ENCODE results near the gene UGT1A1. TPM values are rescaled to one million over a fixed set of nuclear protein-coding genes. Genes with fewer than 3 reads are reported as not detected.
"Not testable (repeated sequence)": the region's sequence is repeated elsewhere in the genome, so short reads cannot be mapped to it uniquely, and the experiment has no call there.

UGT1A1 gene
- total RNA-seq, 2 donors from 2014 or later, result not detected

GRCh38 chr2:233746475-233747282 is 13.4 kb upstream of the UGT1A1 start:
- Mint-ChIP-seq H3K27me3 (peaks cover 40% of the 10 kb centered on the region), H3K36me3 (ENCODE audit: low read depth) (no peaks in the 10 kb centered on the region), H3K27ac (no peak overlapping the region), H3K4me3 (no peak overlapping the region), H3K4me1 (no peaks in the 10 kb centered on the region)
- DNase-seq (no peak), ATAC-seq (no peak)
- no peaks in the 10 kb centered on the region for H3K9me3 ChIP-seq (ENCODE audit: control insufficient read depth, low read length, poor library complexity, severe bottlenecking)

GRCh38 chr2:233747283-233747544 is 12.9 kb upstream of the UGT1A1 start:
- no peak for DNase-seq
- H3K4me3 Mint-ChIP-seq, result no peak overlapping the region
- ATAC-seq, result no peak
- peaks cover 37% of the 10 kb centered on the region for H3K27me3 Mint-ChIP-seq
- H3K9me3 ChIP-seq (ENCODE audit: control insufficient read depth, low read length, poor library complexity, severe bottlenecking), result no peaks in the 10 kb centered on the region
- no peaks in the 10 kb centered on the region for H3K36me3 Mint-ChIP-seq (ENCODE audit: low read depth)
- H3K4me1 Mint-ChIP-seq, result no peaks in the 10 kb centered on the region
- no peak overlapping the region for H3K27ac Mint-ChIP-seq

GRCh38 chr2:233750689-233751088 is 9.4 kb upstream of the UGT1A1 start:
- DNase-seq; H3K9me3 ChIP-seq (ENCODE audit: control insufficient read depth, low read length, poor library complexity, severe bottlenecking); H3K27ac Mint-ChIP-seq; H3K4me3 Mint-ChIP-seq; H3K4me1 Mint-ChIP-seq; H3K36me3 Mint-ChIP-seq (ENCODE audit: low read depth); ATAC-seq: not testable (repeated sequence)
- H3K27me3 Mint-ChIP-seq, result peaks cover 34% of the 10 kb centered on the region

GRCh38 chr2:233751212-233752009 is 8.7 kb upstream of the UGT1A1 start:
- H3K4me3 Mint-ChIP-seq; H3K4me1 Mint-ChIP-seq; ATAC-seq; DNase-seq; H3K9me3 ChIP-seq (ENCODE audit: control insufficient read depth, low read length, poor library complexity, severe bottlenecking); H3K36me3 Mint-ChIP-seq (ENCODE audit: low read depth); H3K27ac Mint-ChIP-seq: not testable (repeated sequence)
- H3K27me3 Mint-ChIP-seq, result peaks cover 31% of the 10 kb centered on the region

GRCh38 chr2:233754872-233755611 is 5.0 kb upstream of the UGT1A1 start:
- DNase-seq (no peak), ATAC-seq (no peak)
- Mint-ChIP-seq H3K27ac (no peak overlapping the region), H3K36me3 (ENCODE audit: low read depth) (no peaks in the 10 kb centered on the region), H3K27me3 (peaks cover 12% of the 10 kb centered on the region), H3K4me3 (no peak overlapping the region), H3K4me1 (no peaks in the 10 kb centered on the region)
- H3K9me3 ChIP-seq (ENCODE audit: control insufficient read depth, low read length, poor library complexity, severe bottlenecking), result no peaks in the 10 kb centered on the region

- no peak overlapping the region for H3K4me3 Mint-ChIP-seq
- no peaks in the 10 kb centered on the region for H3K4me1 Mint-ChIP-seq
- no peaks in the 10 kb centered on the region for H3K9me3 ChIP-seq (ENCODE audit: control insufficient read depth, low read length, poor library complexity, severe bottlenecking)
- ATAC-seq (no peak), DNase-seq (no peak)
- H3K27me3 Mint-ChIP-seq, result peaks cover 19% of the 10 kb centered on the region
- H3K36me3 Mint-ChIP-seq (ENCODE audit: low read depth), result no peaks in the 10 kb centered on the region
- H3K27ac Mint-ChIP-seq, result no peak overlapping the region
Observed at GRCh38 chr2:233756429-233757081, 3.5 kb upstream of the UGT1A1 start.

GRCh38 chr2:233758141-233758540 is 1.9 kb upstream of the UGT1A1 start:
- H3K27me3 Mint-ChIP-seq, result peaks cover 19% of the 10 kb centered on the region
- no peaks in the 10 kb centered on the region for H3K36me3 Mint-ChIP-seq (ENCODE audit: low read depth)
- no peaks in the 10 kb centered on the region for H3K4me1 Mint-ChIP-seq
- DNase-seq, result no peak
- H3K9me3 ChIP-seq (ENCODE audit: control insufficient read depth, low read length, poor library complexity, severe bottlenecking), result no peaks in the 10 kb centered on the region
- no peak overlapping the region for H3K4me3 Mint-ChIP-seq
- ATAC-seq, result no peak
- no peak overlapping the region for H3K27ac Mint-ChIP-seq

GRCh38 chr2:233758849-233759248 is 1.2 kb upstream of the UGT1A1 start:
- H3K36me3 Mint-ChIP-seq (ENCODE audit: low read depth), result no peaks in the 10 kb centered on the region
- no peak overlapping the region for H3K4me3 Mint-ChIP-seq
- no peaks in the 10 kb centered on the region for H3K4me1 Mint-ChIP-seq
- ATAC-seq, result no peak
- H3K9me3 ChIP-seq (ENCODE audit: control insufficient read depth, low read length, poor library complexity, severe bottlenecking), result no peaks in the 10 kb centered on the region
- peaks cover 22% of the 10 kb centered on the region for H3K27me3 Mint-ChIP-seq
- no peak for DNase-seq
- H3K27ac Mint-ChIP-seq, result no peak overlapping the region

- DNase-seq (no peak), ATAC-seq (no peak)
- no peaks in the 10 kb centered on the region for H3K4me1 Mint-ChIP-seq
- peaks cover 37% of the 10 kb centered on the region for H3K27me3 Mint-ChIP-seq
- no peak overlapping the region for H3K27ac Mint-ChIP-seq
- no peaks in the 10 kb centered on the region for H3K9me3 ChIP-seq (ENCODE audit: control insufficient read depth, low read length, poor library complexity, severe bottlenecking)
- H3K36me3 Mint-ChIP-seq (ENCODE audit: low read depth), result peaks cover 2% of the 10 kb centered on the region
- no peak overlapping the region for H3K4me3 Mint-ChIP-seq
Observed at GRCh38 chr2:233761040-233761769, 1.1 kb downstream of the UGT1A1 start.

GRCh38 chr2:233764264-233764663 is 4.2 kb downstream of the UGT1A1 start:
- Mint-ChIP-seq H3K27ac (no peak overlapping the region), H3K4me1 (no peaks in the 10 kb centered on the region), H3K36me3 (ENCODE audit: low read depth) (peaks cover 3% of the 10 kb centered on the region), H3K4me3 (no peak overlapping the region), H3K27me3 (peaks cover 60% of the 10 kb centered on the region)
- no peaks in the 10 kb centered on the region for H3K9me3 ChIP-seq (ENCODE audit: control insufficient read depth, low read length, poor library complexity, severe bottlenecking)
- no peak for ATAC-seq
- DNase-seq, result no peak

GRCh38 chr2:233764761-233765160 is 4.7 kb downstream of the UGT1A1 start:
- no peak for DNase-seq
- H3K9me3 ChIP-seq (ENCODE audit: control insufficient read depth, low read length, poor library complexity, severe bottlenecking), result no peaks in the 10 kb centered on the region
- H3K36me3 Mint-ChIP-seq (ENCODE audit: low read depth), result peaks cover 4% of the 10 kb centered on the region
- no peaks in the 10 kb centered on the region for H3K4me1 Mint-ChIP-seq
- H3K27me3 Mint-ChIP-seq, result peaks cover 65% of the 10 kb centered on the region
- no peak overlapping the region for H3K27ac Mint-ChIP-seq
- no peak overlapping the region for H3K4me3 Mint-ChIP-seq
- no peak for ATAC-seq

- Mint-ChIP-seq H3K4me1 (no peaks in the 10 kb centered on the region), H3K4me3 (no peak overlapping the region), H3K27ac (no peak overlapping the region), H3K27me3 (peaks cover 64% of the 10 kb centered on the region), H3K36me3 (ENCODE audit: low read depth) (peaks cover 4% of the 10 kb centered on the region)
- no peaks in the 10 kb centered on the region for H3K9me3 ChIP-seq (ENCODE audit: control insufficient read depth, low read length, poor library complexity, severe bottlenecking)
- ATAC-seq, result no peak
- DNase-seq, result no peak
Observed at GRCh38 chr2:233766416-233766815, 6.3 kb downstream of the UGT1A1 start.
